GM12874 (cell line): ENCODE data around the gene MDM2.

Source experiments
- CTCF ChIP-seq: IDR thresholded peaks from 2 replicates; pipeline ENCODE4 v1.5.1; 2011; ENCODE audit warnings: low read depth, mild to moderate bottlenecking, control low read depth, low read length, moderate library complexity; ENCODE audit not compliant: insufficient read depth

Gene MDM2

GRCh38 chr12:68813242-68813593 lies 5.2 kb downstream of the MDM2 start:
- TF ChIP-seq CTCF = no peak

- no peak for TF ChIP-seq CTCF
Observed at GRCh38 chr12:68814490-68815231, 6.7 kb downstream of the MDM2 start.

GRCh38 chr12:68815232-68815927 lies 7.4 kb downstream of the MDM2 start:
- TF ChIP-seq CTCF = no peak

GRCh38 chr12:68815928-68816800 lies 8.2 kb downstream of the MDM2 start:
- TF ChIP-seq CTCF = no peak

GRCh38 chr12:68821357-68822188 lies 13.6 kb downstream of the MDM2 start:
- TF ChIP-seq CTCF = no peak

GRCh38 chr12:68823696-68824095 lies 15.7 kb downstream of the MDM2 start:
- no peak for TF ChIP-seq CTCF

- no peak for TF ChIP-seq CTCF
Observed at GRCh38 chr12:68824131-68824530, 16.2 kb downstream of the MDM2 start.
